WTC11 (cell line): ENCODE data around the gene VANGL1.

Experiments
- ATF2 ChIP-seq: sonication (generic); formaldehyde crosslinking; IDR thresholded peaks from 2 replicates; pipeline ENCODE4 v1.8.1; 2022; ENCODE audit warnings: low read depth, missing genetic modification reagents, borderline replicate concordance
- CTCF ChIP-seq: fragments of 200-600 bp; IDR thresholded peaks from 2 replicates; pipeline ENCODE4 v1.8.0; 2022; ENCODE audit warnings: antibody characterized with exemption
- JUN ChIP-seq: sonication (generic); formaldehyde crosslinking; IDR thresholded peaks from 2 replicates; pipeline ENCODE4 v1.8.0; 2023; ENCODE audit warnings: mild to moderate bottlenecking, missing genetic modification reagents

- TF ChIP-seq CTCF (no peak), JUN (CRISPR knock-in tag) (no peak), ATF2 (CRISPR knock-in tag) (no peak)
Observed at GRCh38 chr1:115604508-115604907, 37.3 kb upstream of the VANGL1 start.
